GM12873 (cell line): ENCODE measurements around the gene PCID2.

Experiments used
- TF ChIP-seq, protein P1 (sequence below): IDR thresholded peaks from 2 replicates; pipeline ENCODE4 v1.5.1; 2012; ENCODE audit warnings: low read depth, mild to moderate bottlenecking, moderate library complexity, low read length, control low read depth; ENCODE audit not compliant: insufficient read depth; ENCODE audit errors: missing control alignments

PCID2 gene

DNA sequence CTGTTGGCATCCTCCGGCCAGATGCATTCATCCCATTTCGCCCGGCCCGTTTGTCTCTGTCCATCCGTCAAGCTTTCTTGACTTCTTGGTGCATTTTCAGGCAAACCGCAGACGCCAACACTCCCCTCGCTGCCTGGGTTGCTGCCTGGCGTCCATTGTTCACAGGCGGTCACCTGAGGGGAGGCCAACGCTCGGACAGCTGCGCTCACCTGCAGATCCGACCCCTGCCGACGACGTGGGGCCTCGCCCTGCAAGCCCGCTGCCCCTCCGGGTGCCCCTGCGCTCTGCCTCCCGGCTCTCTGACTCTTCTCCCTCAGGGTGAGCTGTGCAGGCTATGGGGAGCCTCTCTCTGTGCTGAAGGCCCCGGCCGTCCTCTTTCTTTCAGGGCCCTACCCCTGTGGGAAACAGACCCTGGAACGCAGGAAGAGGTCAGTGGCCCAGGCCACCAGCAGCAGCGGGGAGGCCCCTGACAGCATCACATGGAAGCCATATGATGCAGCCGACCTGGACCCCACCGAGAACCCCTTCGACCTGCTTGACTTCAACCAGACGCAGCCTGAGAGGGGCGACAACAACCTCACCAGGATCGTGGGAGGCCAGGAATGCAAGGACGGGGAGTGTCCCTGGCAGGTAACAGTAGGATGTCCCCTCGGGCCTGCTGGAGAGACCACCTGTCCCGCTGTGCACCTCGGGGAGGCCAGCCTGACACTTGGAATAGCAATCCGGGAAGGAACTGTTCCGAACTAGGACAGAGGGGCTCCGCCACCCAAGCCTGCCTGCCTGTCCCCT lies 64.8 kb downstream of the PCID2 start:
- TF ChIP-seq, protein P1, sequence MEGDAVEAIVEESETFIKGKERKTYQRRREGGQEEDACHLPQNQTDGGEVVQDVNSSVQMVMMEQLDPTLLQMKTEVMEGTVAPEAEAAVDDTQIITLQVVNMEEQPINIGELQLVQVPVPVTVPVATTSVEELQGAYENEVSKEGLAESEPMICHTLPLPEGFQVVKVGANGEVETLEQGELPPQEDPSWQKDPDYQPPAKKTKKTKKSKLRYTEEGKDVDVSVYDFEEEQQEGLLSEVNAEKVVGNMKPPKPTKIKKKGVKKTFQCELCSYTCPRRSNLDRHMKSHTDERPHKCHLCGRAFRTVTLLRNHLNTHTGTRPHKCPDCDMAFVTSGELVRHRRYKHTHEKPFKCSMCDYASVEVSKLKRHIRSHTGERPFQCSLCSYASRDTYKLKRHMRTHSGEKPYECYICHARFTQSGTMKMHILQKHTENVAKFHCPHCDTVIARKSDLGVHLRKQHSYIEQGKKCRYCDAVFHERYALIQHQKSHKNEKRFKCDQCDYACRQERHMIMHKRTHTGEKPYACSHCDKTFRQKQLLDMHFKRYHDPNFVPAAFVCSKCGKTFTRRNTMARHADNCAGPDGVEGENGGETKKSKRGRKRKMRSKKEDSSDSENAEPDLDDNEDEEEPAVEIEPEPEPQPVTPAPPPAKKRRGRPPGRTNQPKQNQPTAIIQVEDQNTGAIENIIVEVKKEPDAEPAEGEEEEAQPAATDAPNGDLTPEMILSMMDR = no peak

DNA sequence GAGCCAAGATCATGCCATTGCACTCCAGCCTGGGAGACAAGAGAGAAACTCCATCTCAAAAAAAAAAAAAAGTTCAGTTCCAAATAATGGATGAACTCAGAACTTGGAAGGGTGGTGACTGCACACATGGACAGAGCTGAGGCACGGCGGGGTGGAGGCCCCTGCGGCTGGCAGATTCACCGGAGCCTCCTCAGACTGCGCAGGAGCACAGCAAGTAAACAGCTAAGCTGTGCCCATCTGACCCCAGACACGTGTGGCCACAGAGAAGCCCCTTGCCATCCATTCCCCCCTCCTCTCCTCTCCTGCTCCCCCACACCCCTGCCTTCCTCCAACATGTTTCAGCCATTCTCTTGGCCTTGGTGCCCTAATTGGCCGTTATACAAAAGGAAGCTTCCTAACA lies 65.6 kb downstream of the PCID2 start:
- TF ChIP-seq, protein P1 = no peak

DNA sequence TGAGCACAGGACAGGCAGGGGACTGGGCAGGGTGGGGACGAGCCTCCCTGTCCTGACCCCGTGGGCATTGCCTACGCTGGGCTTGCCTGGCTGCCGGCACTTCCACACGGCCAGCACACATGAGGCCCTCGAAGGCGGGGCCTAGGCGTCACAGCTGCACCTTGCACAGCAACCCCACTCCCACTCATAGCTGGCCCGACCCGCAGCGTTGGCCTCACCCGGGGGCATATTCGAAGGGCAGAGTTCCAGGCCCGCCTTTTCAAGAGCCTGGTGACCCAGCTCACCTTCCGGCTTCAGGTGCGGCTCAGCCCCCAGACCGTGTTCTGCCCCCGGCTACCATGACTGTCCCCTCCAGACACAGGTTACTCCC lies 66.9 kb downstream of the PCID2 start:
- TF ChIP-seq, protein P1 = no peak

DNA sequence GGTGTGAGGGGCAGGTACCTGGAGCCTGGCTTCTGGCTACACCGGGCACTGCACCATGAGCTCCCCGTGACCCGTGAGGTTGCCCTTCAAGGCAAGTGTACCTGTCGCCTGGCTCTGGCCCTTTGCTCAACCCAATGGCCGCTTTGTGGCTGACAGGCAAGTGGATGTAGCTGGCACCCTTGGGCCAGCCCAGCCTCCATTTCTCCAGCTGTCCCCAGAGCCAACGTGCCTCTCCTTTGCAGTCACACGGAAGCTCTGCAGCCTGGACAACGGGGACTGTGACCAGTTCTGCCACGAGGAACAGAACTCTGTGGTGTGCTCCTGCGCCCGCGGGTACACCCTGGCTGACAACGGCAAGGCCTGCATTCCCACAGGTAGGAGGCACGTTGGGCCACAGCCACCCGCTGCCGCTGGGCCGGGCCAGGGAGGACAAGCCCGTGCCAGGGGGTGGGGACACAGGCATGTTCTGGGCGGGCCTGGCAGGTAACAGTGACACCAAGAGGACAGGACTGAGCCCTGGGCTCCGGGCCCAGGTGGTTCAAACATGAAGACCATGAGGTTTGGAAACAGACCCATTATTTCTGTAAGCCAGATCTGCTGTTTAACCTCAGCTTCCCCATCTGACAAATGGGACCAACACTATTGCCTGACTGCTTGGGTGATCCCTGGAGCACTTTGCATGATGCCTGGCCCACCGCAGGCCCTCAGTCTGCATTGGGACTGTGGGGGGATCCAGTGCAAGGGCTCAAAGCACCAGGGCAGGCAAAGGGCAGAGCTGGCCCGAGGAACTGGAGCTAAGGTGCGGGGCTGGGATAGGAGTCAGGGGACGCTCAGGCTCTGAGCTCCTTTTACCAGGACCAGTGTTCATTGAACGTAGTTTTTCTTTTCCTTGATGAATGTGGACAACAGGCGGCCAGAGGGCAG lies 67.5 kb downstream of the PCID2 start:
- TF ChIP-seq, protein P1 = no peak

DNA sequence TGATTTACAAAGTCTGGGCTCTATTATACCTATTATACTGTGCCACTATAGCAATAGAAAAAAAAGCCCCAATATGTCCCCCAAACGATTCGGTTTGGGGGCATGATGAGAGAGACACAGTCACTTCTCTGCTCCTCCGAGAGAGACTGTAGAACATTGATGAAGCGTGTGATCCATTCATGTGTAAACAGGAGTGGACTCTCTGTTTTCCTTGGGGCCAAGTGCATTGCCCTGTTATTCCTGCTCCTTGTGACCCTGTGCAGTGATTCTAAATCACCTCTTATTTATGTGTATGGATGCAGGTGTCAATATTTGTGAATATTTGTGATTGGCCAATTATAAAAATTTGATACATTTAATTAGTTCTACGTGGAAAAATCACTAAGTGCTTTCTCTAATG lies 68.9 kb downstream of the PCID2 start:
- TF ChIP-seq, protein P1 = no peak

DNA sequence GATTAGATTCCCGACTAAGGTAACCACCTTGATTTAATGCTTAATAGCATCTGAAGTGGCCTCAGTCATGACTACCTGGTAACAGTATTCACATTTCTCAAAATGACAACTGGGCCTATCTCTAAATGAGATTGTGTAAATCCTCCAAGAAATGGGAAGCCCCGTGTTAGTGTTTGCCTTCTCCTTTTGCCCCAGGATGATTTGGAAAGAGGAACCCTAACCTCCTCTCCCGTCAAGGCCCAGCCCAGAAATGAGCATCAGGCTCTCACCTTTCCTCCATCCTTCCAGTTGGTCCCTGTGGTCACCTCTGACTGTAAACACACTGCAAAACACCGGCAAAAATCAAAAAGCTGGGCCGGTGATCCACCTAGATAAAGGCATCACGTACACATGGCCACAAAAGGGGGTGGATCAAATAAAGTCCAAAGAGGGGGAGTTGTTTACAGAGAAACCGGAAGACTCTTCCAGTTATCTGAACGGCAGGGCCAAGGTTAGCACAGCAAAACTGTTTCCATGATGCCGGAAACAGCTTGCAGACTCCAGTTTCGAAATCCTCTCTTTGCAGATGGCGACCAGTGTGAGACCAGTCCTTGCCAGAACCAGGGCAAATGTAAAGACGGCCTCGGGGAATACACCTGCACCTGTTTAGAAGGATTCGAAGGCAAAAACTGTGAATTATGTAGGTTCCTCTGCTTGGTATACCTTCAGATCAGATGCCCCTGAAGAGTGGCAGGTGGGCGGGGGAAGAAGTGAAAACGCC lies 69.5 kb downstream of the PCID2 start:
- TF ChIP-seq, protein P1 = no peak
